IPS DF 6.9 (cell line): Measurements from ENCODE around the gene COL26A1.

ENCODE experiments used
- DNase-seq: peaks from one replicate; pipeline ENCODE4 v3.0.0-alpha.2; 2013; ENCODE audit warnings: low read depth, low spot score
- H3K27ac ChIP-seq: one replicate; pipeline ENCODE4 v1.5.1; 2013; ENCODE audit warnings: low read length, control low read depth
- H3K27me3 ChIP-seq: 2 replicates; pipeline ENCODE4 v1.6.1; 2013; ENCODE audit warnings: mild to moderate bottlenecking, low read length; ENCODE audit not compliant: control insufficient read depth, insufficient read depth
- H3K36me3 ChIP-seq: 2 replicates; pipeline ENCODE4 v1.6.1; 2013; ENCODE audit warnings: low read length; ENCODE audit not compliant: control insufficient read depth, insufficient read depth
- H3K4me1 ChIP-seq: 2 replicates; pipeline ENCODE4 v1.6.1; 2013; ENCODE audit warnings: low read length; ENCODE audit not compliant: control insufficient read depth, insufficient read depth
- H3K4me3 ChIP-seq: 2 replicates; pipeline ENCODE4 v1.5.1; 2013; ENCODE audit warnings: mild to moderate bottlenecking, low read length
- H3K9me3 ChIP-seq: 2 replicates; pipeline ENCODE4 v1.6.1; 2013; ENCODE audit warnings: low read length, inconsistent platforms; ENCODE audit not compliant: control insufficient read depth, insufficient read depth
- WGBS: extraction: QIAGEN DNeasy Blood & Tissue Kit; methylation state at CpG from one replicate; pipeline ENCODE4 v1.1.7; 2013; ENCODE audit warnings: mixed read lengths, missing lambda C conversion rate; ENCODE audit not compliant: insufficient read length, insufficient coverage; 5-methylcytosine and 5-hydroxymethylcytosine counted together

Gene COL26A1

GRCh38 chr7:101386558-101387231, 24.0 kb downstream of the COL26A1 start:
- Histone ChIP-seq H3K27me3 (no peaks in the 10 kb centered on the region), H3K36me3 (no peaks in the 10 kb centered on the region), H3K9me3 (no peaks in the 10 kb centered on the region), H3K4me3 (no peak overlapping the region), H3K4me1 (peaks cover 5% of the 10 kb centered on the region), H3K27ac (no peak overlapping the region)
- no CpG with 5 or more reads among the region's 21 CpGs for WGBS
- DNase-seq: no peak

GRCh38 chr7:101390901-101391301, 28.2 kb downstream of the COL26A1 start:
- Histone ChIP-seq H3K9me3 (no peaks in the 10 kb centered on the region), H3K27ac (no peak overlapping the region), H3K4me3 (no peak overlapping the region), H3K4me1 (peaks cover 7% of the 10 kb centered on the region), H3K27me3 (no peaks in the 10 kb centered on the region), H3K36me3 (no peaks in the 10 kb centered on the region)
- DNase-seq: no peak
- no CpG with 5 or more reads among the region's 7 CpGs for WGBS

DNA sequence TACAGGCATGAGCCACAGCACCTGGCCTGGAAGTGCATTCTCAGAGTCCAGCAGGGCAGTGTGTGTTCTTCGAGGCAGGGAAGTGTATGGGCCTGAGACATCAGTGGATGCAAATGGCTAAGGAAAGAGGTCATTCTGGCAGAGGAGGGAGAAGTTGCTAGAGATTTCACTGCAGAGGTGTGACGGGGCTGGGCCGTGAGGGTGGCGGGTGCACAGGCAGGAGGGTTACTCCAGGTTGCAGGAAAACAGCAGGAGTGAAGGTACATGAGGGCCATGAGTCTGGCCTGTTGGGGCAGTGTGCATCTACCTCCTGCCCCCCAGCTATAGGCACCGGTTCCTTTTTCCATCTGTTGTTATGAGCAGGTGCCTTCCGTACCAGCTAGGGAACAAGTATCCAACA, 29.3 kb downstream of the COL26A1 start:
- H3K27ac ChIP-seq: no peak overlapping the region
- H3K9me3 ChIP-seq: no peaks in the 10 kb centered on the region
- no peak overlapping the region for H3K4me3 ChIP-seq
- no peaks in the 10 kb centered on the region for H3K27me3 ChIP-seq
- no peak for DNase-seq
- peaks cover 3% of the 10 kb centered on the region for H3K4me1 ChIP-seq
- H3K36me3 ChIP-seq: no peaks in the 10 kb centered on the region
- WGBS: no CpG with 5 or more reads among the region's 6 CpGs

- H3K27ac ChIP-seq: no peak overlapping the region
- H3K9me3 ChIP-seq: no peaks in the 10 kb centered on the region
- H3K4me3 ChIP-seq: no peak overlapping the region
- H3K36me3 ChIP-seq: no peaks in the 10 kb centered on the region
- DNase-seq: no peak
- H3K27me3 ChIP-seq: no peaks in the 10 kb centered on the region
- H3K4me1 ChIP-seq: peaks cover 2% of the 10 kb centered on the region
- no CpG with 5 or more reads among the region's 3 CpGs for WGBS
These were observed 31.2 kb downstream of the COL26A1 start for GRCh38 chr7:101393865-101394264.

DNA sequence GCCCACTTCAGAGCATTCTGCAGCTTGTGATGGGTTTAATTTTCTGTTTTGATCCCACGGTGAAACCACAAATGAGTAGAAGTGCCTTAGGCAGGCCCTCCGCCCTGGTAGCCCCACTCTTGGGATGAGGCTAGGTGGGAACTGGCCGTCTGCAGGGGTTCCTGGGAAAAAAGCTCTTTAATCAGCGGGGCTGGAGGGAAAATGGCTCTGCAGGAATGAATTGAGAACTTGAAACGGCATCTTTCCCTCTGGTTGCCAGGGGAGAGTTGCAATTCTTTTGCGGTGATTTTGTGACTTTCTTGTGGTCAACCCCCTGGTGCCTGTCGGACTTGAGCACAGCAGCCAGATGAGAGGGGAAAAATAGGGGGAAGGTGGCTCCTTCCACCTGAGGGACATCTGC, 32.7 kb downstream of the COL26A1 start:
- H3K9me3 ChIP-seq: no peaks in the 10 kb centered on the region
- no peak overlapping the region for H3K27ac ChIP-seq
- H3K36me3 ChIP-seq: no peaks in the 10 kb centered on the region
- no peaks in the 10 kb centered on the region for H3K27me3 ChIP-seq
- DNase-seq: no peak
- no peak overlapping the region for H3K4me3 ChIP-seq
- peaks cover 2% of the 10 kb centered on the region for H3K4me1 ChIP-seq
- WGBS: no CpG with 5 or more reads among the region's 7 CpGs

DNA sequence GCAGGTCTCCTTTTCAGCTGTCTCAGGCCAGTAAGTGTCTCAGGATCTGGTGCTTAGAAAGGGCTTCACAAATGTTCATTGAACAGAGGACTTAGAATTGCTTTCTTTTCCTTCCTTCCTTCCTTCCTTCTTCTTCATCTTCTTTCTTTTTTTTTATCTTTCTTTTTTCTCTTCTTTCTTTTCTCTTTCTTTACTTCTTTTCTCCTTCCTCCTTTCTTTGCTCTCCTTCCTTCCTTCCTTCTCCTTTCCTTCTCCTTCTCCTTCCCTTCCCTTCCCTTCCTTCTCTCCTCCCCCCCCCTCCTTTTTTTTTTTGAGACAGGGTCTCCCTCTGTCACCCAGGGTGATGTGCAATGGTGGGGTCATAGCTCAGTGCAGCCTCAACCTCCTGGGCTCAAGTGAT, 34.6 kb downstream of the COL26A1 start:
- no peak for DNase-seq
- no peak overlapping the region for H3K27ac ChIP-seq
- H3K36me3 ChIP-seq: no peaks in the 10 kb centered on the region
- H3K4me1 ChIP-seq: peaks cover 4% of the 10 kb centered on the region
- no peak overlapping the region for H3K4me3 ChIP-seq
- H3K27me3 ChIP-seq: no peaks in the 10 kb centered on the region
- H3K9me3 ChIP-seq: no peaks in the 10 kb centered on the region

- no peaks in the 10 kb centered on the region for H3K9me3 ChIP-seq
- no CpG with 5 or more reads among the region's 1 CpG for WGBS
- no peak overlapping the region for H3K4me3 ChIP-seq
- H3K4me1 ChIP-seq: peaks cover 4% of the 10 kb centered on the region
- no peaks in the 10 kb centered on the region for H3K27me3 ChIP-seq
- no peak overlapping the region for H3K27ac ChIP-seq
- no peaks in the 10 kb centered on the region for H3K36me3 ChIP-seq
- DNase-seq: no peak
These were observed 35.2 kb downstream of the COL26A1 start for GRCh38 chr7:101397770-101398324.

- no peaks in the 10 kb centered on the region for H3K27me3 ChIP-seq
- WGBS: no CpG with 5 or more reads among the region's 22 CpGs
- H3K4me1 ChIP-seq: peaks cover 4% of the 10 kb centered on the region
- no peaks in the 10 kb centered on the region for H3K36me3 ChIP-seq
- no peak overlapping the region for H3K4me3 ChIP-seq
- no peak overlapping the region for H3K27ac ChIP-seq
- DNase-seq: no peak
- H3K9me3 ChIP-seq: no peaks in the 10 kb centered on the region
These were observed 36.0 kb downstream of the COL26A1 start for GRCh38 chr7:101398396-101399289.

DNA sequence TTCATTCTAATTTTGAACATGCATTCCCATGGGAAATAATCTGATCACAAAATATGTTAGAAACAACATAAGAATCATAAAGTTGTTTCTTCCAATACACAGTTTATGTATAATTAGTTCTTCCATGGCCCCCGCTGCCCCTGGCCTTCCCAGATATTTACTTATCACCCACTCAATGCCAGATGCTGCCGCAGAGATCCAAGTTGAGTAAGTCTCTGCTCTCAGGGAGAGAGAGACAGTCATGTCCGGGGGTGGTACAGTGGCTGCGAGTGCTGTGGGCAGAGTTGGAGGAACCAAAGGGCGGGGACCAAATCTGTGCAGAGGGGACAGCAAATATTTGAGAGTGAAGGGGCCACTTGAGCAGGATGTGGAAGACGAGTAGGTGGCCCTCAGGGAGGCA, 37.1 kb downstream of the COL26A1 start:
- H3K4me1 ChIP-seq: peaks cover 4% of the 10 kb centered on the region
- no peaks in the 10 kb centered on the region for H3K27me3 ChIP-seq
- no peak overlapping the region for H3K27ac ChIP-seq
- H3K9me3 ChIP-seq: no peaks in the 10 kb centered on the region
- no peak for DNase-seq
- no peaks in the 10 kb centered on the region for H3K36me3 ChIP-seq
- no peak overlapping the region for H3K4me3 ChIP-seq
- no CpG with 5 or more reads among the region's 6 CpGs for WGBS

- no peaks in the 10 kb centered on the region for H3K27me3 ChIP-seq
- H3K36me3 ChIP-seq: no peaks in the 10 kb centered on the region
- DNase-seq: no peak
- WGBS: no CpG with 5 or more reads among the region's 13 CpGs
- H3K9me3 ChIP-seq: no peaks in the 10 kb centered on the region
- no peak overlapping the region for H3K4me3 ChIP-seq
- peaks cover 6% of the 10 kb centered on the region; the same call in 1 of the 2 replicates for H3K4me1 ChIP-seq
- H3K27ac ChIP-seq: no peak overlapping the region
These were observed 38.1 kb downstream of the COL26A1 start for GRCh38 chr7:101400751-101401150.
